ENCODE data around the gene PLEKHH3. TPM values are rescaled to one million over a fixed set of nuclear protein-coding genes. Genes with fewer than 3 reads are reported as not detected.

The PLEKHH3 gene
- total RNA-seq, 2 donors from 2014 or later: 13.7 to 24.3 TPM

DNA sequence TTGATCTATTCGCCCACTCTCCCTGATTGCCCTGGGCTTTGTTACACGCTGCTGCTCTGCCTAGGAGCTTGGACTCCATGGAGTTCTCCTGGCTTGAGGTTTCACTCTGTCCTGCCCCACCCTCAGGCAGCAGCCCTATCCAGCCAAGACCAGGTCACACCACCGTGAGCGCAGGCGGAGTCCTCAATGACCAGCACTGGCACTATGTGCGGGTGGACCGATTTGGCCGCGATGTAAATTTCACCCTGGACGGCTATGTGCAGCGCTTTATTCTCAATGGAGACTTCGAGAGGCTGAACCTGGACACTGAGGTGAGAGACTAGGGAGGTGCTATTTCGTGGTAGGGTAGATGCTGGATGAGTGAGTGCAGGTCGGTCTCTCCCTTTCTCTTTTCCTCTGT, 9.0 kb upstream of the PLEKHH3 start:
- Histone ChIP-seq H3K27me3 (ENCODE audit: control insufficient read depth, insufficient read depth, low read length, poor library complexity, severe bottlenecking) (peaks cover 23% of the 10 kb centered on the region), H3K27ac (ENCODE audit: low read depth, low read length) (no peak overlapping the region), H3K4me3 (ENCODE audit: low read length) (no peak overlapping the region), H3K9ac (ENCODE audit: extremely low read depth, low read length, poor library complexity, severe bottlenecking) (no peak overlapping the region), H3K36me3 (ENCODE audit: control insufficient read depth, insufficient read depth, low read length) (peaks cover 8% of the 10 kb centered on the region), H3K9me3 (ENCODE audit: control insufficient read depth, low read length) (no peaks in the 10 kb centered on the region), H3K4me1 (ENCODE audit: control insufficient read depth, insufficient read depth, low read length) (peaks cover 2% of the 10 kb centered on the region)
- H3K9me3 Mint-ChIP-seq: no peaks in the 10 kb centered on the region
- no peak overlapping the region for H3K27ac Mint-ChIP-seq
- H3K27me3 Mint-ChIP-seq (ENCODE audit: insufficient read depth): peaks cover 52% of the 10 kb centered on the region
- TF ChIP-seq, protein P1, sequence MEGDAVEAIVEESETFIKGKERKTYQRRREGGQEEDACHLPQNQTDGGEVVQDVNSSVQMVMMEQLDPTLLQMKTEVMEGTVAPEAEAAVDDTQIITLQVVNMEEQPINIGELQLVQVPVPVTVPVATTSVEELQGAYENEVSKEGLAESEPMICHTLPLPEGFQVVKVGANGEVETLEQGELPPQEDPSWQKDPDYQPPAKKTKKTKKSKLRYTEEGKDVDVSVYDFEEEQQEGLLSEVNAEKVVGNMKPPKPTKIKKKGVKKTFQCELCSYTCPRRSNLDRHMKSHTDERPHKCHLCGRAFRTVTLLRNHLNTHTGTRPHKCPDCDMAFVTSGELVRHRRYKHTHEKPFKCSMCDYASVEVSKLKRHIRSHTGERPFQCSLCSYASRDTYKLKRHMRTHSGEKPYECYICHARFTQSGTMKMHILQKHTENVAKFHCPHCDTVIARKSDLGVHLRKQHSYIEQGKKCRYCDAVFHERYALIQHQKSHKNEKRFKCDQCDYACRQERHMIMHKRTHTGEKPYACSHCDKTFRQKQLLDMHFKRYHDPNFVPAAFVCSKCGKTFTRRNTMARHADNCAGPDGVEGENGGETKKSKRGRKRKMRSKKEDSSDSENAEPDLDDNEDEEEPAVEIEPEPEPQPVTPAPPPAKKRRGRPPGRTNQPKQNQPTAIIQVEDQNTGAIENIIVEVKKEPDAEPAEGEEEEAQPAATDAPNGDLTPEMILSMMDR (conservative IDR thresholded peaks at IDR 0.05): no peak
- no peak for DNase-seq
- no peak overlapping the region for H3K4me3 Mint-ChIP-seq
- 91 to 99% methylated on average over 13 to 14 of the region's 14 CpGs for WGBS, 2 experiments (ENCODE audit: insufficient coverage in 1 of 2, insufficient read length in 1 of 2)
- H3K36me3 Mint-ChIP-seq (ENCODE audit: low read depth): peaks cover 13% of the 10 kb centered on the region
- H3K4me1 Mint-ChIP-seq: peaks cover 19% of the 10 kb centered on the region

DNA sequence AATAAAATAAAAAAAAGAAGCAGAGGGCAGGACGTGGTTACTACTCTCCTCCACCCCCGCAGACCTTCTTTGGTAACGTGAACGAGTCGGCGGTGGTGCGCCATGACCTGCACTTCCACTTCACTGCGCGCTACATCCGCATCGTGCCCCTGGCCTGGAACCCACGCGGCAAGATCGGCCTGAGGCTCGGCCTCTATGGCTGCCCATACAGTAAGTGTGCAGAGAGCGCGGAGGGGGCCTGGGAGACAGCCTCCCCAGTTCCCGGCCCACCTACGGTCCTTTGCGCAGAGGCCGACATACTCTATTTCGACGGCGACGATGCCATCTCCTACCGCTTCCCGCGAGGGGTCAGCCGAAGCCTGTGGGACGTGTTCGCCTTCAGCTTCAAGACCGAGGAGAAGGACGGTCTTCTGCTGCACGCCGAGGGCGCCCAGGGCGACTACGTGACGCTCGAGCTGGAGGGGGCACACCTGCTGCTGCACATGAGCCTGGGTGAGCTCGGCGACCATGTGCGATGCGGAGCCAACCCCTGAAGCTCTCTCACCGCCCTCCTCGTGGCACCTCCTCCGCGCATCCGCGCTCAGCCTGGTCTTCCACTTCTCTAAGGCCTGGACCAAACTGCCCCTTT, 8.2 kb upstream of the PLEKHH3 start:
- Histone ChIP-seq H3K36me3 (ENCODE audit: control insufficient read depth, insufficient read depth, low read length) (peaks cover 6% of the 10 kb centered on the region), H3K27me3 (ENCODE audit: control insufficient read depth, insufficient read depth, low read length, poor library complexity, severe bottlenecking) (peaks cover 23% of the 10 kb centered on the region), H3K27ac (ENCODE audit: low read depth, low read length) (no peak overlapping the region), H3K4me1 (ENCODE audit: control insufficient read depth, insufficient read depth, low read length) (peaks cover 2% of the 10 kb centered on the region), H3K9ac (ENCODE audit: extremely low read depth, low read length, poor library complexity, severe bottlenecking) (no peak overlapping the region), H3K4me3 (ENCODE audit: low read length) (no peak overlapping the region), H3K9me3 (ENCODE audit: control insufficient read depth, low read length) (no peaks in the 10 kb centered on the region)
- H3K27me3 Mint-ChIP-seq (ENCODE audit: insufficient read depth): peaks cover 59% of the 10 kb centered on the region
- no peak overlapping the region for H3K4me3 Mint-ChIP-seq
- 95 to 96% methylated on average over 46 to 50 of the region's 50 CpGs for WGBS, 2 experiments (ENCODE audit: insufficient coverage in 1 of 2, insufficient read length in 1 of 2)
- no peak overlapping the region for H3K27ac Mint-ChIP-seq
- DNase-seq: no peak
- TF ChIP-seq, protein P1 (conservative IDR thresholded peaks at IDR 0.05): no peak
- no peaks in the 10 kb centered on the region for H3K9me3 Mint-ChIP-seq
- H3K36me3 Mint-ChIP-seq (ENCODE audit: low read depth): peaks cover 13% of the 10 kb centered on the region
- peaks cover 19% of the 10 kb centered on the region for H3K4me1 Mint-ChIP-seq

DNA sequence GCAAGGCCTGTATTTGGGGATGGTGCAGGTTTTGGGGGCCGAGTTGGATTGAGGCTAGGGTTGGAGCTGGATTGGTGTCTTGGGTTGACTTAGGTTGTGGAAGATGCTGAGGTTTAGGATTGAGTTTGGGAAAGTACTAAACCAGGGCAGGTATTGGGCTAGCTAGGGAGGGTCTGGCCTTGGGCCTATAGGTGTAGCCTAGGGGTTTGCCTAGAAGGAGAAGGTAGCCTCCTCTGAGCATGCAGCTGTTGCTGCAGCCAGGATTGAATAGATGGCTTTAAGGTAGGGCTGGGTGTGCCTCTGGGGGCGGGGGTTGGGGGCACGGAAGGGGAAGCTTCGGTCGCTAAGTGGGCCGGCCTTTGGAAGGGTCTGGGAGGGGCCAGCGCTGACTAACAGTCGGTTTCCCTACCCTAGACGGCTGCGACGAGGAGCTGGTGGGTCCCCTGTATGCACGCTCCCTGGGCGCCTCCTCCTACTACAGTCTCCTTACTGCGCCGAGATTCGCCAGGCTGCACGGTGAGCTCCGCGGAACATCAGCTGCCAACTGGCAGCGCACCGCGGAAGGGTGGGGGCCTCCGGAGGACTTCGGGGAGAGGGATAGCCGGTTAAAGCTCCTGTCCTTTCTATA, 6.7 kb upstream of the PLEKHH3 start:
- Mint-ChIP-seq H3K27me3 (ENCODE audit: insufficient read depth) (peaks cover 61% of the 10 kb centered on the region), H3K36me3 (ENCODE audit: low read depth) (peaks cover 11% of the 10 kb centered on the region), H3K9me3 (no peaks in the 10 kb centered on the region), H3K4me1 (peaks cover 21% of the 10 kb centered on the region), H3K4me3 (peak overlapping the region; percentile 66), H3K27ac (no peak overlapping the region)
- TF ChIP-seq, protein P1 (conservative IDR thresholded peaks at IDR 0.05): no peak
- WGBS, 2 experiments (ENCODE audit: insufficient coverage in 1 of 2, insufficient read length in 1 of 2): 27 to 33% methylated on average over 14 to 25 of the region's 25 CpGs
- no peak overlapping the region for H3K9ac ChIP-seq (ENCODE audit: extremely low read depth, low read length, poor library complexity, severe bottlenecking)
- peaks cover 5% of the 10 kb centered on the region for H3K4me1 ChIP-seq (ENCODE audit: control insufficient read depth, insufficient read depth, low read length)
- DNase-seq: peak; percentile 73
- peaks cover 23% of the 10 kb centered on the region for H3K27me3 ChIP-seq (ENCODE audit: control insufficient read depth, insufficient read depth, low read length, poor library complexity, severe bottlenecking)
- H3K27ac ChIP-seq (ENCODE audit: low read depth, low read length): no peak overlapping the region
- peaks cover 5% of the 10 kb centered on the region for H3K36me3 ChIP-seq (ENCODE audit: control insufficient read depth, insufficient read depth, low read length)
- no peaks in the 10 kb centered on the region for H3K9me3 ChIP-seq (ENCODE audit: control insufficient read depth, low read length)
- H3K4me3 ChIP-seq (ENCODE audit: low read length): peak overlapping the region; percentile 77

Data from endodermal cell (in vitro differentiated cells).